Endothelial cell of umbilical vein (primary cell): ENCODE data around the gene LCN6. TPM values are rescaled to one million over a fixed set of nuclear protein-coding genes. Genes with fewer than 3 reads are reported as not detected.

Source experiments
- BruUV-seq: library from RNA; stranded (reverse); fragments of 400-500 nt; replicated peaks from 2 replicates; lab custom pipeline; 2021; lab: Mats Ljungman, UMichigan
- CTCF ChIA-PET: fragments of 300-600, 350-600 bp; sonication (Branson Sonifier 250); formaldehyde crosslinking; loops from one replicate; lab custom pipeline; 2021; ENCODE audit warnings: antibody characterized with exemption, inconsistent platforms; lab: Charles Lee
- POLR2A ChIA-PET: fragments of 300-600, 350-600 bp; sonication (Branson Sonifier 250); formaldehyde crosslinking; loops from one replicate; lab custom pipeline; 2021; ENCODE audit warnings: antibody characterized with exemption, inconsistent platforms; lab: Charles Lee
- DNase-seq: peaks from one replicate; pipeline ENCODE4 v3.0.0-alpha.2; 2011; ENCODE audit warnings: low read depth, low spot score
- FAIRE-seq: peaks from 2 replicates; lab custom pipeline; 2011; peaks lifted over from hg19 to GRCh38; lab: Jason Lieb, UNC
- H2AFZ ChIP-seq: 2 replicates; pipeline ENCODE4 v1.6.0; 2012; ENCODE audit warnings: low read depth, low read length, control low read depth, inconsistent platforms
- H3K27ac ChIP-seq: 2 replicates; pipeline ENCODE4 v1.5.1; 2011; ENCODE audit warnings: low read depth, mild to moderate bottlenecking, control low read depth, low read length, moderate library complexity; ENCODE audit not compliant: insufficient read depth
- H3K27me3 ChIP-seq, 2 experiments: 2 replicates each; pipeline versions ENCODE4 v1.6.0 to v1.6.1; 2011; ENCODE audit warnings: low read length in 2 of 2, mixed read lengths in 1 of 2; ENCODE audit not compliant: control insufficient read depth in 2 of 2, insufficient read depth in 2 of 2
- H3K36me3 ChIP-seq, 2 experiments: 2 replicates in 1 of 2; 3 replicates in 1 of 2; pipeline ENCODE4 v1.5.1; 2011; ENCODE audit warnings: low read length in 2 of 2, mild to moderate bottlenecking in 1 of 2, moderate library complexity in 1 of 2; ENCODE audit not compliant: control insufficient read depth in 2 of 2, insufficient read depth in 2 of 2; ENCODE audit errors: extremely low read depth in 1 of 2
- H3K4me1 ChIP-seq: 3 replicates; pipeline ENCODE4 v1.5.1; 2011; ENCODE audit warnings: mild to moderate bottlenecking, low read length; ENCODE audit not compliant: control insufficient read depth, insufficient read depth; ENCODE audit errors: extremely low read depth
- H3K4me2 ChIP-seq: 2 replicates; pipeline ENCODE4 v1.6.1; 2011; ENCODE audit warnings: low read length, control low read depth, mixed read lengths; ENCODE audit not compliant: insufficient read depth
- H3K4me3 ChIP-seq, 3 experiments: fragments of 200-600 bp in 1 of 3; sonication (generic), shearing (Covaris generic) in 1 of 3; replicated peaks in 1 of 3; 2 replicates each; pipeline ENCODE4 v1.5.1; 2011 to 2016; ENCODE audit warnings: control low read depth in 3 of 3, low read length in 3 of 3, mild to moderate bottlenecking in 2 of 3, inconsistent platforms in 1 of 3, low read depth in 1 of 3, moderate library complexity in 1 of 3; ENCODE audit not compliant: insufficient read depth in 1 of 3
- H3K79me2 ChIP-seq: 2 replicates; pipeline ENCODE4 v1.6.0; 2012; ENCODE audit warnings: low read length, inconsistent platforms; ENCODE audit not compliant: control insufficient read depth, insufficient read depth
- H3K9ac ChIP-seq: replicated peaks from 2 replicates; pipeline ENCODE3; 2011; ENCODE audit warnings: low read length, control low read depth; ENCODE audit not compliant: insufficient read depth; ENCODE audit errors: extremely low read depth
- H3K9me1 ChIP-seq: replicated peaks from 3 replicates; pipeline ENCODE4 v1.6.0; 2011; ENCODE audit warnings: mild to moderate bottlenecking, low read length; ENCODE audit not compliant: control insufficient read depth, insufficient read depth; ENCODE audit errors: extremely low read depth
- H3K9me3 ChIP-seq: replicated peaks from 2 replicates; pipeline ENCODE4 v1.5.1; 2012; ENCODE audit warnings: low read length, inconsistent platforms; ENCODE audit not compliant: control insufficient read depth, insufficient read depth
- H4K20me1 ChIP-seq: replicated peaks from 2 replicates; pipeline ENCODE3; 2011; ENCODE audit warnings: mild to moderate bottlenecking, low read length; ENCODE audit not compliant: control insufficient read depth, insufficient read depth; ENCODE audit errors: extremely low read depth
- FOS ChIP-seq: IDR thresholded peaks from 2 replicates; pipeline ENCODE4 v1.6.1; 2011; ENCODE audit warnings: mild to moderate bottlenecking, low read length, moderate library complexity, borderline replicate concordance; ENCODE audit not compliant: insufficient read depth
- GATA2 ChIP-seq: IDR thresholded peaks from 2 replicates; pipeline ENCODE4 v1.7.0; 2011; ENCODE audit warnings: low read depth, mild to moderate bottlenecking, moderate library complexity, mixed read lengths, low read length; ENCODE audit not compliant: insufficient read length, insufficient read depth
- JUN ChIP-seq: IDR thresholded peaks from 2 replicates; pipeline ENCODE4 v1.6.1; 2011; ENCODE audit warnings: borderline replicate concordance, low read depth; ENCODE audit not compliant: insufficient read length, insufficient read depth
- MAX ChIP-seq: IDR thresholded peaks from 2 replicates; pipeline ENCODE4 v1.6.1; 2011; ENCODE audit not compliant: insufficient read depth, insufficient read length
- MYC ChIP-seq: IDR thresholded peaks from one replicate; pipeline ENCODE4 v1.6.1; 2011; ENCODE audit warnings: mild to moderate bottlenecking, low read depth, low read length
- POLR2A ChIP-seq: IDR thresholded peaks from 2 replicates; pipeline ENCODE4 v1.6.1; 2012; ENCODE audit warnings: low read depth, mild to moderate bottlenecking, control low read depth, low read length
- POLR2AphosphoS5 ChIP-seq: IDR thresholded peaks from 2 replicates; pipeline ENCODE4 v1.6.1; 2012; ENCODE audit warnings: low read depth, mild to moderate bottlenecking, control low read depth, low read length, moderate library complexity; ENCODE audit not compliant: insufficient read depth
- dilution Hi-C: fragments of 300-500 bp; cut with MboI; formaldehyde crosslinking; loops from one replicate; pipeline ENCODE4 v1.15.0; 2019; ENCODE audit warnings: low sequenced_read_pairs; ENCODE audit not compliant: extremely low pct_ligation_motif_present
- intact Hi-C: fragments of 100-400 bp; cut with micrococcal nuclease; formaldehyde crosslinking; loops from one replicate; pipeline ENCODE4 v1.10.0; 2022
- polyA plus RNA-seq, 4 experiments: library from polyadenylated mRNA; depleted of rRNA in 3 of 4; stranded (reverse) in 3 of 4; unstranded in 1 of 4; fragments of >200 nt; gene quantifications; 2 replicates each; pipeline versions ENCODE4 v1.2.1 to v1.2.3, GENCODE V29; 2011 to 2012; ENCODE audit warnings: missing spikeins in 1 of 4
- total RNA-seq: library from RNA; stranded (reverse); gene quantifications from 2 replicates; pipeline ENCODE4 v1.2.3, GENCODE V29; 2021

The LCN6 gene
- total and polyA plus RNA-seq, 2 donors (not counting 3 experiments of a cell fraction or from before 2014, with no cell fraction given), result 0.17 TPM; not detected in 1

- H3K4me1 ChIP-seq, result peaks cover 7% of the 10 kb centered on the region
- H3K36me3 ChIP-seq, result peaks cover 0 to 2% of the 10 kb centered on the region in 2 experiments
- no peaks in the 10 kb centered on the region for H4K20me1 ChIP-seq
- peak within 1 kb of the TSS; percentile 64 for H3K4me2 ChIP-seq
- FAIRE-seq, result peak; percentile 100
- ChIA-PET POLR2A (interaction anchor here (0.5 kb wide), 1 partner anchor 252 kb away, joined by 3 read pairs; no protein-coding TSS in a partner anchor), CTCF (interaction anchor here (0.5 to 1.2 kb wide), 9 partner anchors 16 to 446 kb away, joined by 3 to 10 read pairs (median 4); partner anchors contain the start of gene RABL6)
- H3K79me2 ChIP-seq, result peaks cover 1% of the 10 kb centered on the region
- peaks cover 3 to 5% of the 10 kb centered on the region in 2 experiments for H3K27me3 ChIP-seq
- intact Hi-C loops, result loop anchor here (1.0 to 5.0 kb wide), 4 partner anchors 56 to 244 kb away; partner anchors contain the start of genes PHPT1 and TRAF2
- H2AFZ ChIP-seq, result peak within 1 kb of the TSS; percentile 73
- H3K9ac ChIP-seq, result peak within 1 kb of the TSS; percentile 60
- no peak for TF ChIP-seq GATA2
- TF ChIP-seq JUN, result no peak
- no peak for TF ChIP-seq FOS
- TF ChIP-seq POLR2A, result peak; percentile 89
- peak; percentile 79 for TF ChIP-seq POLR2AphosphoS5
- no peak for TF ChIP-seq MYC
- TF ChIP-seq MAX, result no peak
- peak within 1 kb of the TSS; percentile 31 for H3K27ac ChIP-seq
- no peaks in the 10 kb centered on the region for H3K9me3 ChIP-seq
- no TSS peak for BruUV-seq
- H3K4me3 ChIP-seq, result peak within 1 kb of the TSS; percentile 54 to 72 (median 59)
- peak; percentile 99 for DNase-seq
- no peaks in the 10 kb centered on the region for H3K9me1 ChIP-seq
- dilution Hi-C loops, result no loop called here
Observed at GRCh38 chr9:136790640-136791515, 42.6 kb upstream of the LCN6 start, which contains the start of gene TMEM141. TMEM141 (plus strand) TSS chr9:136791344; CDS start chr9:136791371, 27 bp downstream.
